AG09319 (cell line): ENCODE results near the gene MAPRE2.

Experiments
- DNase-seq: peaks from one replicate; pipeline ENCODE4 v3.0.0-alpha.2; 2010; ENCODE audit warnings: low read depth; ENCODE audit errors: extremely low read depth
- TF ChIP-seq, protein P1 (sequence below): IDR thresholded peaks from 2 replicates; pipeline ENCODE4 v1.5.1; 2011; ENCODE audit warnings: low read depth, mild to moderate bottlenecking, inconsistent platforms, low read length, moderate library complexity

MAPRE2 gene

DNA sequence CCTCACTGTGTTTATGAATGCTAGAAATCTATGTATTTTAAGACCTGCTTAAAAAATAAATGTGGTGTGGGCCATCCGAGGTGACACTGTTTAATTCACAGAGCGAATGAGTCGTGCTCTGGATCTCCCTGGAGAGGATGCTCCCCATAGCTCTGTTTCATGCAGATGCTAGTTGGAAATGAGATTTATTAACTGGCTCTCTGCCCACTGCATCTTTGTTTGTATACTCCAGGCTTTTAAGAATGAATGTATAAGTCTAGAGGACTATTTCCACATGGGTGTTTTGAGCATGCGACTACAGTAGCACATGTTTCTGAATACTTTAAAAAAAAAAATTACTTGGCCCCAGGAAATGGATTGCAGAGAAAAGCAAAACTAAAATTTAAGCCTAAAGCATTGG is 3.9 kb downstream of the MAPRE2 start:
- TF ChIP-seq, protein P1, sequence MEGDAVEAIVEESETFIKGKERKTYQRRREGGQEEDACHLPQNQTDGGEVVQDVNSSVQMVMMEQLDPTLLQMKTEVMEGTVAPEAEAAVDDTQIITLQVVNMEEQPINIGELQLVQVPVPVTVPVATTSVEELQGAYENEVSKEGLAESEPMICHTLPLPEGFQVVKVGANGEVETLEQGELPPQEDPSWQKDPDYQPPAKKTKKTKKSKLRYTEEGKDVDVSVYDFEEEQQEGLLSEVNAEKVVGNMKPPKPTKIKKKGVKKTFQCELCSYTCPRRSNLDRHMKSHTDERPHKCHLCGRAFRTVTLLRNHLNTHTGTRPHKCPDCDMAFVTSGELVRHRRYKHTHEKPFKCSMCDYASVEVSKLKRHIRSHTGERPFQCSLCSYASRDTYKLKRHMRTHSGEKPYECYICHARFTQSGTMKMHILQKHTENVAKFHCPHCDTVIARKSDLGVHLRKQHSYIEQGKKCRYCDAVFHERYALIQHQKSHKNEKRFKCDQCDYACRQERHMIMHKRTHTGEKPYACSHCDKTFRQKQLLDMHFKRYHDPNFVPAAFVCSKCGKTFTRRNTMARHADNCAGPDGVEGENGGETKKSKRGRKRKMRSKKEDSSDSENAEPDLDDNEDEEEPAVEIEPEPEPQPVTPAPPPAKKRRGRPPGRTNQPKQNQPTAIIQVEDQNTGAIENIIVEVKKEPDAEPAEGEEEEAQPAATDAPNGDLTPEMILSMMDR: no peak

DNA sequence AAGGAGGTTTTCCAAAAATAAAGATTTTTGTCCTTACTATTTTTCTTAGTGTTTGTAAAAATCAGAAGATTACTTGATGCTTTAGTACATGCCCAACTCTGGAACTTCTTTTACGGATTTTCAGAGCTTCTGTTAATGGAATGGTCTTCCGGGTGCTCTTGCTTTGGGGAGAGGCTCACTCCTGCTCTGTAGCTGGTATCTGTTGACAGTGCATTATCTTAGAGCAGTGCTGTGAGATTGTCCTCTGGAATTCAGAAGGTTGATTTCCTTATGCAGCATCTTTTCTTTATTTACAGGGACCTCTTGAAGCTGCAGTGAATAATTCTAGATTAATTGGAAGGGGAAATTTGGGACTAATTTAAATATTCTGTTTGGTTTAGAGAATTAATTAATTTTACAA is 4.6 kb downstream of the MAPRE2 start:
- DNase-seq: no peak
- TF ChIP-seq, protein P1: no peak

More for the DNA sequence above, 3.9 kb downstream of the MAPRE2 start:
- DNase-seq: no peak

DNA sequence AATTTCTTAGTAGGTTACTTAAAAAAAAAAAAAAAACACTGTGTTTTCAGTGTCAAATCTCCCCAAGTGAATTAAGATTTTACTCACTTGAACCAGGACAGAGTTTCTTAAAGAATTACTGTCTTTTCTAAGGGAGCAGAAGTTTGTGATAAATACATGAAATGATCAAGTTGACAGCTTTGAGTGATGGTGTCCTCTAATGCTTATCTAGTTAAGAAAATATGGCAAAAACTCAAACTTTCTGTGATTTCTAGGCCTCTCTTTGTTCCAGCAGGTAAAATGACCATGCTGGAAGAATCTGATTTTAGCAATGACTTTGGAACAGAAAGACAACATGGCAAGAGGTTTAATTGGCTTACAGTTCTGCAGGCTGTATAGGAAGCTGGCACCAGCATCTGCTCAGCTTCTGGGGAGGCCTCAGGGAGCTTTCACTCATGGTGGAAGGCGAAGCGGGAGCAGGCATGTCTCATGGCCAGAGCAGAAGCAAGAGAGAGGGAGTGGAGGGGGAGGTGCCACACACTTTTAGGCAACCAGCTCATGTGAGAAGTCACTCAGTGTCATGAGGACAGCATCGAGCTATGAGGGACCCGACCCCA is 6.6 kb downstream of the MAPRE2 start:
- no peak for DNase-seq
- TF ChIP-seq, protein P1: no peak

DNA sequence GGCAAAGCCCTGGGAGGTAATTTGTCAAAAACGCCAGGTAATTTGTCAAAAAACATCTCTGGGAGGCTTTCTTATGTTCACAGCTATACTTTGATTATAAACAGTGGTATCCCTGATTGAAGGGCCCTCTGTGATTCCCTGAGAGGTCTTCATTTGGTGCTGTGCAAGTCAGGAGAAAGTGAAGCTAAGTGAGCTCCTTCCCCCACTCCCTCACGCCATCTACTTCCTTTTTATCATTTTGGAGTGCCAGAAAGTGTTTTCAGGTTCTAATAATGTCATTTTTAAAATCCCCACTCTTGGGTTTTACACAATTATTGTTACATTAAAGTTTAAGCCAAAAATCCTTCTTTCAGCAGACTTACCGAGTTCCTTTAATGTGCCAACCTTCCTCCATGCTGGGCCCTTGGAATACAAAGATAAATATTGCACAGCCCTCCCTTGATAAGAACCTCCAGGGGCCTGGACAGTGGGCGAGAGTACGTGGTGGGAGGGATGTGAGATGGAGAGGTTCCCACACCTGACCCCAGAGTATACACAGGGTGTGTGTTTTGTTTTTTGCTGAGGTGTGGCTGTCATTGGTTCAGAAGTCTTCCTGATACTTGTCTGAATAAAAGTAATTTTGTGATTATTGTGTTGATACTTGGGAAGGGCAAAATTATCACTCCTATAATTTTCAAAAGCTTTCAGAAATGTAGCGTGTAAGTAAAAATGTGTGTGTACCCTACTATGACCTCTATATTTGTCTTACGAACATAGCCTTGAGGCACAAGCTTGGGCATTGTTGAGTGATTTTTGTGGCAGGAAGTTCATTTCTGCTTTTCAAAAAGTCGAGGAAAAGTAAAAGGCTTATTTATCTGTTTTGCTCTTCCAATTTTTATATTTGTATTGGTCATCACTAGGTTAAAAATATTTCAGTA is 8.2 kb downstream of the MAPRE2 start:
- DNase-seq: no peak
- TF ChIP-seq, protein P1: no peak

DNA sequence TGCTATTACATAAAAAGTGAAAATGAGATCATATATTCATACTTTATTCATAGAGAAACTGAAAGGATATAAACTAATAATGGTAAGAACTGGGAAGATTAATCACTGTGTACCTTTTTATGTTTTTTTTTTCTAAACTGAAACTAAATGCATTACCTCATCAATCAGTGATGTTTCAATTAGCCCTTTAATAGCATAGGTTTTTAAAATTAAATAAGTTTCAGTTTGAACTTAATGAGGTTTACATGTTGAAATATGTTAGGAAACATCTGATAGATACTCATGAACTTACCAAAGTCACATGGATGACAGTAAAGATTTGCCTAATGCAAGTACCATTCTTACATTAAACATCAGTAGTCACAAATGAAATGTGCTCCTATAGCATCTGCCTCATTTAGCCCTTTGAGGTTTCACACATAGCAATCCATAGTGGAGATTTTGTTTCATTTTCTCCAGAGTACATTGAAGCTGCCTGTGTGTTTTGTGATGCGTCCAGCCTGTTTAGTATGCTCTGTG is 8.9 kb downstream of the MAPRE2 start:
- TF ChIP-seq, protein P1: no peak
- no peak for DNase-seq

DNA sequence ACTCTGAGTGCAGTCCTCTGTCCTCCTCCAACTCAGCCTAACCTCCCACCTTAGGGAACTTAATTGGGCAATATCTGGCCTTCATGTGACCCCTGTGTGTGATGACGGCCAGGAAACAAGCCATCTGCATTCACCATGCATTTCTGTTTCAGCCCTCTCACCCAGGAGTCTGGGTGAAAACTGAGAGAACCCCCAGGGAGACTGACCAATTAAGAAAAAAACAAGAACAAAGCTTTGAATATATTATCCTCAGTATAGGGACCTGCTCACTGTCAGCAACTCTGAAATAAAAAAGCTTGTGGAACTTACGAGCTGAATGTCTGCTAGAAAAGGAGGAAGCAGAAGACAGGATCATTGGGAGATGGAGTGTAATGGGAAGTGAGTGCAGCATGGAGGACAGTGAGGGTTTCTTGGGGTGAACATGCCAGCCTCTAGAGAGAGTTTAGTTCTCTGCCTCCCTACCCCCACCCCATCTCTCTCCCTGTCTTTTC is 9.5 kb downstream of the MAPRE2 start:
- TF ChIP-seq, protein P1: no peak
- no peak for DNase-seq
